Kasumi-1 (cell line): ENCODE data around the gene CELF5.
"Not testable (repeated sequence)": the region's sequence is repeated elsewhere in the genome, so short reads cannot be mapped to it uniquely, and the experiment has no call there.

Source experiments
- DNase-seq, 2 experiments: peaks; one replicate each; lab custom pipeline; 2025; lab: John Stamatoyannopoulos, UW

Gene CELF5

DNA sequence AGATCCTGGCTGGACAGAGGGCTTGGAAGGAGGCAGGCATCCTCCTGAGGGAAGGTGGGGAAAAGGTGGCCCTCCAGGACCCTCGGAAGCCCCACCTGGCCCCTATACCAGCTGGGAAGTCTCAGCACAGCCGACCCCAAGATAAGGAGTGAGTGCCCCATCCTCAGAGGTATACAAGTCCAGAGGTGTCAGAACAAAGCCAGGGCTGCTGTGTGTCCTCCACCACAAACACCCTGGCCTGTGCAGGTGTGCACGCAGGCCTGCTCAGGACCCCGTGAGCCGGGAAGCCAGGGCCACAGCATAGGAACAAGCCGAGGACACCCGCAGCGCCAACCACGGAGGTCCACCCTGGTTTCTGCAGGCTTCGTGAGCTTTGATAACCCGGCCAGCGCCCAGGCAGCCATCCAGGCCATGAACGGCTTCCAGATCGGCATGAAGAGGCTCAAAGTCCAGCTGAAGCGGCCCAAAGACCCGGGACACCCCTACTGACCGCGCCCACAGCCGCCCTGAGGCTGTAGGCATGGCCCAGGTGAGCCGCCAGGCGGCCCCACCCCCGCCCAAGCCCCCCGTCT is 68.6 kb downstream of the CELF5 start:
- DNase-seq, result no peak

DNA sequence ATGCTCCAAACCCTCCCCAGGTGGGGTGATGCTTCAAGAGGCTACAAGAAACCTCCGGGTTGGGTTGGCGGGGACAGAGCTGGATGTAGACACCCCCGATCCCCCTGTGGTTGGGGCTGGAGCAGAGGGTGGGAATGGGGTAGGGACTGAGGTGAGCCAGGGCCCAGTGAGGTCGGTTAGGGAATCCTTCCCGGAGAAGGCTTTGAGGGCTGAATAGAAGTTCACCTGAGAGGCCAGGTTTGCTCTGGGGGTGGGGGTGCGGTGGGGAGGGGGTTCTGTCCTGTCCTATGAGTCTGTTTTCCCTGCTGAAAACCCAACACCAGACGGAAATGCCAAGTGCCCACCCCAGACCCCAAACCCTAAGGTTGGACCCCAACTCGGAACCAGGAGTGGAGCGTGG is 69.1 kb downstream of the CELF5 start:
- DNase-seq, result no peak

DNA sequence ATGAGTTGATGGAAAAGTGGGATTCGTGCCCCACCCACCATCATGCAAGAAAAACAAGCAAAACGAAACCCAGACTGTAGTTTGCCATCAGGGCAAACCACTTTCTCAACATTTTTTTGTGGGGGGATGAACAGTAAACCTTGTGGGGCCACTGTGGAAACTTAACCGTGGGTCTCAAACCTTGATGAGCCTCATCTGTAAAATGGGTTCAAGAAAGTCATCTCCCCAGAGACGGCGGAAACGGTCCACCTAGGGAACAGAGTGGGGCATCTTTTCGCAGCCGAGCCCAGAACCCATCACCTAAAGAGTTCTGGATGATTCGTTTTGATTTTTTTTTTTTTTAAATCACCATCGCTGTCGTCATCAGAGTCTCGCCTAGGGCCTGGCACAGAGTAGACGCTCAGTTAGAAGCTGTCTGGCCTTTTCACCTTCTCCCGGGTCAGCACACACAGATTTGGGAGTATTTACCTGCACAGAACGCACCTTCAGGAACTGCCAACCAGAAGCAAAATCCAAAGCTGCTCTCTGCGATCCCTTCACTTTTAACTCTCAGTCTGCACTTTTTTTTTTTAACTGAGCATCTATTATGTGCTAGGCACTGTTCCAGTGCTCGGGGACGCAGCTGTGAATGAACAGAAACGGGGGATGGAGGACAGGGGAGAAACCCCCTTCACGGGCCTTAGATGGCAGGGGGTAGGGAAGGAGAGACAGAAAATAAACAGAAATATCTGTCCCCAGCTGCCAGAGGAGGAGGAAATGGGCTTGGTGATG is 69.8 kb downstream of the CELF5 start:
- DNase-seq, result no peak

DNA sequence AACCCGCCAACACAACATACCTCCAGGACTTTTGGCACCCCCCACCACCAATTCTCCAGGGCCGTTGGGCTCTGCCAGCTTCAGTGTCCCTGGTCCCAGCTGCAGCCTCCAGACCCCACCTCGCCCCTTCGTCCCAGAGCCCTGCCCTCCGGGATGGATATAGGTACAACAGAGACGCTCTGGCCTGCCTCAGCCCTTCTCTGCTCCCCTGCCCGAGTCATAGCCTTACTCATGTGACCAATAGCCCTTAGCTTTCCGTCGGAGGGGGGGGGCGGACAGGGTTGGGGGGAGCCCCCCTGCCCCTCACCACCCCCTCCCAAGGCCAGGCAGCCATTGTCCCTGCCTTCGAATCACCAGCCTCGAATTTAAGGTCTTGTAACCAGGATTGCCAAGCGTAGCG is 71.1 kb downstream of the CELF5 start:
- no peak for DNase-seq

DNA sequence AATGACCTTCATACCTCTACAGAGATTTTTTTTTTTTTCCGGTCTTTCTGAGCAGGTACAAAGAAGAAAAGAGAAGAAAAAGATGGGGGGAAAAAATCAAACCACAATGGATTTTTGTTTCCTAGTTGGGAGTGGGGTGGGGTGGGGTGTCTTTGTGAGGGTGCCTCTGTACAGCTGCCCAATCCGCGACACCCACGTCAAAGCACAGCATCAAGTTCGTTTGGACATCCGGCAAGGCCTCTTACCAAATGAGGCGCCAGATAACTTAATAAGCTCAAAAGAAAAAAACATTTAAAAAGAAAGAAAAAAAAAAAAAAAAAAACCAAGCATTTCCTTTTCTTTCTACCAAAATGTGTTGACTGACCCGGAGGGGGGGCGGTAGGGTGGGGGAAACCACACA is 71.6 kb downstream of the CELF5 start:
- no peak for DNase-seq

DNA sequence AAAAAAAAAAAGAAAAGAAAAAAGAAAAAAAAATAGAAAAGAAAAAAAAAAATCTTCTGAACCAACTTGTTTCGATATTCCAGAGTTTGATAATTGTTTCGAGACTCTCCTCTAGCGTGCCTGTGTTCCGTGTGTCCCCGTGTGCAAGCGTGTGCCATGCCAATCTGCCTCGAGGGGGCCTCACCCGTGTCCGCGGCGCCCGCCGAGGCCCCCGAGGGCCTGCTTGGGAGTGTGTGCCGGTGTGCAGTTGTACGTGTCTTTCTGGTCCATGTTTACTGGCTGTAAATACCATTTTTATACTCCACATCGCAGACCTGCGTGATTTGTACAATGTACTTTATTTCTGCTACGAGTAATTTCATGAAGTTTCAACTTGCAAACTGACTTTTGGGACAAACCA is 72.0 kb downstream of the CELF5 start:
- DNase-seq, result no peak

DNA sequence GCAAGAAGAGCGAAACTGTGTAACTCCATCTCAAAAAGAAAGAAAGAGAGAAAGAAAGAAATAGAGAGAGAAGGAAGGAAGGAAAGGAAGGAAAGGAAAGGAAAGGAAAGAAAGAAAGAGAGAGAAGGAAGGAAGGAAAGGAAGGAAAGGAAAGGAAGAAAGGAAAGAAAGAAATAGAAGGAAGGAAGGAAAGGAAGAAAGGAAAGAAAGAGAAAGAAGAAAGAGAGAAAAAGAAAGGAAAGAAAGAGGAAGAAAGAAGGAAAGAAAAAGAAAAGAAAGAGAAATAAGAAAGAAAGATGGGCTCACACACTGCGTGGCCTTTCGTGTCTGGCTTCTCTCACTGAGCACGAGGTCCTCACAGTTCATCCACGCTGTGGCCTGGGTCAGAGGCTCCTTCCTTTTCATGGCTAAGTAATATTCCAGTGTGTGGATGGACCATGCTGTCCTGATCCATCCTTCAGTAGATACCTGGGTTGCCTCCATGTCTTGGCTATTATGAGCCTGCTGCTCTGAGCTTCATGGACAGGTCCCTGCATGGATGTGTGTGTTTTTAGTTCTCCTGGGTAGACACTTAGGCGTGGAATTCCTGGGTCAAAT is 74.5 kb downstream of the CELF5 start:
- DNase-seq, result no peak

DNA sequence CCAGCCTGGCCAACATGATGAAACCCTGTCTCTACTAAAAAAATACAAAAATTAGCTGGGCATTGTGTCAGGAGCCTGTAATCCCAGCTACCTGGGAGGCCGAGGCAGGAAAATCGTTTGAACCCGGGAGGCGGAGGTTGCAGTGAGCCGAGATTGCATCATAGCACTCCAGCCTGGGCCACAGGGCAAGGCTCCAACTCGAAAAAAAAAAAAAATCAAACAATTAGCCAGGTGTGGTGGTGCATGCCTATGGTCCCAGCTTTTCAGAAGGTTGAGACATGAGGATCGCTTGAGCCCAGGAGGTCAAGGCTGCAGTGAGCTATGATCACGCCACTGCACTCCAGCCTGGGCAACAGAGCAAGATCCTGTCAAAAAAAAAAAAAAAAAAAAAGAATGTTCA is 76.1 kb downstream of the CELF5 start:
- not testable (repeated sequence) for DNase-seq

DNA sequence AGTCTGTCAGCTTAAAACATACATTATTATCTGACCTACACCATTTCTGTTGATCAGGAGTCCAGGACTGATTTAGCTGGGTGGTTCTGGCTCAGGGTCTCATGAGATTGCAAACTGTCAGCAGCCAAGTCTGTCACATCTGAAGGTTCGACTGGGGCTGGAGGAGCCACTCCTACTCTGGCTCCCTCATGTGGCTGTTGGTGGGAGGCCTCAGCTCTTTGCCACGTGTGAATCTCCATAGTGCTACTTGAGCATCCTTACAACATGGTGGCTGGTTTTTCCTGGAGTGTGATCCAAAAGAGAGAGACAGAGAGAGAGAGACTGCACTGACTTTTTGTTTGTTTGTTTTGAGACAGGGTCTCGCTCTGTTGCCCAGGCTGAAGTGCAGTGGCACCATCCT is 78.3 kb downstream of the CELF5 start:
- DNase-seq, result no peak

DNA sequence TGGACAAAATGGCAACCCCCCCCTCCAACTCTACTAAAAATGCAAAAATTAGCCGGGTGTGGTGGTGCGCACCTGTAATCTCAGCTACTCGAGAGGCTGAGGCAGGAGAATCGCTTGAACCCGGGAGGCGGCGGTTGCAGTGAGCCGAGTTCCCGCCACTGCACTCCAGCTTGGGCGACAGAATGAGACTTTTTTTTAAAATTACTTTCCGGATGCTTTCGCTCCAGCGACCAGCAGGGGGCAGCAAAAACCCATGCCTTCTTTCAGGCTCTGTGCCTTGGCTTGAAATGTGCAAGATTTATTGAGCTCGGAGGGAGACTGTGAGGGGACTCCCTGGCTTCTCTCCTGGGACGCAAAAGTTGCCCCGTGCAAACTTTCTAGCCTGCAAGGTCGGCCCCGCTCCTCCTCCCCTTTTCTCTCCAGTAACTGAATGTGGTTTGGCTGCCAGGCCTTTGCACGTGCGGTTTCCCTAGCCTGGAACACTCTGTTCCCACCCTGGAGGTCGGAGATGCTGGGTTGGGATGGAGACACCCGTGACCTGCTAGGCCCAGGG is 80.5 kb downstream of the CELF5 start:
- DNase-seq, result peak; percentile 69

DNA sequence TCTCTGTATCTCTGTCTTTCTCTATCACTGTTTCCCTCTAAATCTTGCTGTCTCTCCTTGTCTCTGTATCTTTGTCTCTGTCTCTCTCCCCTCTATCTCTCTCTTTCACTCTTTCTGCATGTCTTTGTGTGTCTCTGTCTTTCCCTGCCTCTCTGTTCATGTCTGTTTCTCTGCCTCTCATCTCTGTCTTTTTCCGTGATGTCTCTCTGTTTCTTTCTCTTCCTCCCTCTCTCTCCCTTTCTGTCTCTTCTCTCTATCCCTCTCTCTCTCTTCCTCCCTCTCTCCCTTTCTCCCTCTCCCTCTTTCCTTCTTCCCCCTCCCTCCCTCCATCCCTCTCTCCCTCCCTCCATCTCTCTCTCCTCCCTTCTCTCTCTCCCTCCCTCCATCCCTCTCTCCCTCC is 85.3 kb downstream of the CELF5 start:
- no peak for DNase-seq

DNA sequence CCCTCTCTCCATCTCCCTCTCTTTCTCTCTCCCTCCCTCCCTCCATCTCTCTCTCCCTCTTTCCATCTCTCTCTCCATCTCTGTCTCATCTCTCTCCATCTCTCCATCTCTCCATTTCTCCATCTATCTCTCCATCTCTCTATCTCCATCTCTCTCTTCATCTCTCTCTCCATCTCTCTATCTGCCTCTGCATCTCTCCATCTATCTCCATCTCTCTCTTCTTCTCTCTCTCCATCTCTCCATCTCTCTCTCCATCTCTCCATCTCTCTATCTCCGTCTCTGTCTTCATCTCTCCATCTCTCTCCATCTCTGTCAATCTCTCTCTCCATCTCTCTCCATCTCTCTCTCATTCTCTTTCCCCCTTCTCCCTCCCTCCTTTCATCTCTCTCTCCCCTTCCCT is 85.8 kb downstream of the CELF5 start:
- no peak for DNase-seq

DNA sequence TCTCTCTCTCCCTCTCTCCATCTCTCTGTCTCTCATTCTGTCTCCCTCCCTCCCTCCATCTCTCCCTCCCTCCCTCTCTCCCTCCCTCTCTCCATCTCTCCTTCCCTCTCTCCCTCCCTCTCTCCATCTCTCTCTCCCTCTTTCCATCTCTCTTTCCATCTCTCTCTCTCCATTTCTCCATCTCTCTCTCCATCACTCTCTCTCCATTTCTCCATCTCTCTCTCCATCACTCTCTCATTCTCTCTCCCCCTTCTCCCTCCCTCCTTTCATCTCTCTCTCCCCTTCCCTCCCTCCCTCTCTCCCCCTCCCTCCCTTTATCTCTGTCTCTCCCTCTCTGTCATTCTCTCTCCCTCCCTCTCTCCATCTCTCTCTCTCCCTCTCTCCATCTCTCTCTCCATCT is 86.2 kb downstream of the CELF5 start:
- no peak for DNase-seq

DNA sequence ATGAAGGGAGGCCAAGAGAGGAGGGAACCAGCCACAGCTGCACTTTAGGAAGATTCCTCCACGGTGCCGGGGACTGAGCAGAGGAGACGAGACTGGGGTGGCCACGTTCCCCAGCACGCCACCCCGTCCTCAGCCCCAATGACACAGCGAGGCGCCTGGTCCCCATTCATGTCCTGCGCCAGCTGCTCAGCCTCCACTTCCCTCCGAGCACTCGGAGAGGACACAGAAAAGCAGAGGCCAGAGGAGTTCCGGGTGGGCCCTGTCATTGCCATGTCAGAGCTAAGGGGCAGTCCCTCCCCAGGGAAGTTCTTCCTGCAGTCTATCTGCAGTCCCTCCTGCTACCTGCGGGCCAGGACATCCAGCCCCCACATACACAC is 88.7 kb downstream of the CELF5 start:
- no peak for DNase-seq

DNA sequence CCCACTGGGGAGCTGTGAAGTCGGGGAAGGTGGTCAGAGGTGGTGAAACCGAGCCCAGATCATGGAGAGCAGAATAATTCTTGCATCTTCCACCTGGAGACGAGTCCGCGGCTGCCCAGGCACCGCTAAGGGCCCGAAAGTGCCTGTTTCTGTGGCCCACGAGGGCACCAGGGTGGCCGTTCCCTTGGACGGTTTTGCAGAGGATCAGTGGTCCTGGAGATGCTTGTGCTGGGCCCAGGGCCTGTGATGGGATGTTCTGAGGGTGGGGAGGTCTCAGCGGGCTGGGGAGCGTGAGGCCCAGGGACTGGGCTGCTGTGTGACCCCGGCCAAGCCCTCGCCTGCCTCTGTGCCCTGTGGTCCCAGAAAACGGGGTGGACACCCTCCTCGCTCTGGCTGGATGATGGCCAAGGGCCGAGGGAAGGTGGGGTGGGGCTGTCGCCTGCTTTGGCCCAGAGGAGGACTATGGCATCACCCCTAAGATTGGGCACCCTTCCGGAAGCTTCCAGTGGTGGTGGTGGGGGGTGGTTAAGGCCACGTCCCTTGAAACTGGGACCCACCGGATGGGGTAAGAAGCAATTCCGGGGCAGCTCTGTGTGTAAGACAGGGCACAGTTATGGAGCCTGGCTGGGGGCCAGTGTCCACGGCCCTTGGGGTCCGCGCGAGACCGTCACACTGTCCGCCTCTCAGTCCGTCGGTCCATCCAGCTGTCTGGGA is 90.7 kb downstream of the CELF5 start:
- no peak for DNase-seq

DNA sequence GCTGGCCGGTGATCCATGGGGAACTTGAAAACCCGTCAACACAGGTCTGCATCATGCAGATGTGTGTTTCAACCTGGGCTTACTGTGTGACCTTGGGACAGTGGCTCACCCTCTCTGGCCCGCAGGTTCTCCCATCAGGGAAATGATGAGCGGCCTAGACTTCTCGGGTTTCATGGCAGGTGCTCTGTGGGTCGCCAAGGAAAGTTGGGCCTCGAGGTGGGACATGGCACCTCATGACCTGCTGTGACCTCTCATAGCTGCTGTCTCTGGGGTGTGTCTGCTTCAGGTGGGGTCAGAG is 91.2 kb downstream of the CELF5 start:
- DNase-seq, result no peak

DNA sequence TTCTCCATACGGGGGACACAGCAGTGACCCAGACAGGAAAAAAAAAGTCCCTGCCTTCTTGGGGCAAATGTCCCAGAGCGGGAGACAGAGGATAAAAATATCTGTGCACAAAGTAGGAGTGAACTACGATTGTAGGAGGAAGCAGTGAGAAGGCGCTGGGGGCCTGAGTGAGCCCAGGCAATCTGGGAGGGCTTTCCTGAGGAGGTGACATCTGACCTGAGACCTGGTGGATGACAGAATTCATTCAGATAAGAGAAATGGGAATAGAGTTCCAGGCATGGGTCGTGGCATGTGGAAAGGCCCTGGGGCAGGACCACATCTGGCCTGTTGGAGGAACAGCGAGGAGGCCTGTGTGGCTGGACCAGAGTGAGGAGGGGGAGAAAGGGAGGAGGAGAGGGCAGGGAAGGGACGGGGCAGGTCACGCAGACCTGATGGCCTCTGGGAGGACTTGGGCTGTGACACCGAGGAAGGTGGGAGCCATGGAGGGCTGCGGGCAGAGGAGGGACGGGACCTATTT is 91.7 kb downstream of the CELF5 start:
- DNase-seq, result no peak

DNA sequence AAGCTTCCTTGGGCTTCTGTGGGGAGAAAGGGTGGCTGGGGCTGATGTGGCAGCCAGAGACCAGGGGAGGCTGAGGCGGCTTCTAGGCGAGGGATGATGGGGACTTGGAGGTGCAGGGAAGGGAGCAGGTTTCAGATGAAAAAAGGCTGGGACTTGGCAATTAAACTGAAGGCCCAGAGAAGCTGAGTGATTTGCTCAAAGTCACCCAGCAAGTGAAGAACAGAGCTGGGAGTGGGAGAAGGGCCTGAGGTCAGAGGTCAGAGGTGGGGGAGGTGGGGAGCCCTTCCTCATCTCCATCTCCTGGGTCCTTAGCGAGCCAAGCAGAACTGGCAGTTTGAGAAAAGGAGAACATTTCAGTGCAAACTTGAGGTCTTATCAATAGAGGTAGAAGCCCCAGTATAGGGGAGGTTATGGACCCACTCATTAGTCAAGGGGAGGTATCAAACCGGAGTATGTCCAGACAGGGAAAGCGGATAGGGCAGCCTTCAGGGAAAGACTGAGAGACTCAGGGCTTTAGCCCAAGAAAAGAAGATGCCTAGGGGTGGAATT is 92.3 kb downstream of the CELF5 start:
- DNase-seq, result no peak

DNA sequence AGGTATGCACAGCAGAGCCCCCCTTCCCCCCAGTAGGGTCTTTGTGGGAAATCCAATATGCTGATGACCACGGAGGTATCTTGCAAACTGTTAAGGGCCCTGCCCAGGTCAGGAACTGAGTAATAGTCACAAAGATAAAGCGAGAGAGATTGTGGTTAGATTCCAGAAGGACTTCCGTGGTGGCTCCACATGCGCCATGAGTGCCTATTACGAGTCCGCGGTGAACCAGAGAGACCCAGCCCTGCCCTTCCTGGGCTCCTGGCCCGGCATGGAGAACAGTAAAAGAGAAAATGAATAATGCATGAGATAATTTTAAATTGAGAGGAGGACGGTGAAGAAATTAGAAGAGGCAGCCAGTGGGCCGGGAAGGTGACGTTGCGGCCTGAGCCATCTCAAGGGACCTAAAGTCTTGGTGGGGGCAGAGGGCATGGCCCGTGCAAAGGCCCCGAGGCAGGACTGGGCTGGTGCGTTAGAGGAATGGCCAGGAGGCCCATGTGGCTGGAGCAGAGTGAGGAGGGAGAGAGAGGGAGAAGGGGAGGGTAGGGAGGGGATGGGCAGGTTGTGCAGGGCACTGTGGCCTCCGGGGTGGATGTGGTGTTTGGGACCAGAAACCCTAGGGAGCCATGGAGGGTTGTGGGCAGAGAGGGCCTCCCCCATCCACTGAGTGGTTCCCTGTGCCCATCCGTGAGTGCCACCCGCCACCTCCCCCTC is 95.3 kb downstream of the CELF5 start:
- DNase-seq, result no peak

DNA sequence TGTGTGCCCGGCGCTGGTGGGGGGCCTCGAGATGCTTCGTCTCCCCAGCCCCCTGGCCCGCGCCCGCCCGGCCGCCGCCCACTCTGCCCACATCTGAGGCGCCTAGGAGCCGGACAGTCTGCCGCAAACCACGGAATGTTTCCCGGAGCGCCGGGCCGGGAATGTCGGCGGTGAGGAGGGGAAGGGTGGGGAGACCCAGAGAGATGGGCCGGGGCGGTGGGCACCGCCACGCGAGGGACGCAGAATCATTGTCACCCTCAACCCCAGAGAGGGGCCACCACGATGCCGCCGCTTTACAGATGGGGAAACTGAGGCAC is 95.9 kb downstream of the CELF5 start:
- no peak for DNase-seq

DNA sequence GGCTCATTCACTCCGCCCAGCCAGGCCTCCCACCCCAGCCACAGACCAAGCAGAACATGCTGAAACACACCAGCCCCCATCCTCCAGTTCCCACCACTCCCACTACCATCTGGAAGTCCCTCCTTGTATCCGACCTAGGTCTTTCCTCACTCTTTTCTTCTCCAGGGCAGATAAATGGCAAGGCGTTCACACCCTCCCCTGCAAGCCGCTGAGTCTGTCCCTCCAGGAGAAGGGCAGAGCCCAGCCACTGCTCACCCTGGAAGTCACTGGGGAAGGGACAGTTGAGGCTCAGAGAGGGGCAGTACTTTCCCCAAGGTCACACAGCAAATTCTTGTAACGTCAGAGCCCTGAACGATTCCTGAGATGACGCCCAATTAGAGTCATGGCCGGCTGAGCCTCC is 96.4 kb downstream of the CELF5 start:
- no peak for DNase-seq

DNA sequence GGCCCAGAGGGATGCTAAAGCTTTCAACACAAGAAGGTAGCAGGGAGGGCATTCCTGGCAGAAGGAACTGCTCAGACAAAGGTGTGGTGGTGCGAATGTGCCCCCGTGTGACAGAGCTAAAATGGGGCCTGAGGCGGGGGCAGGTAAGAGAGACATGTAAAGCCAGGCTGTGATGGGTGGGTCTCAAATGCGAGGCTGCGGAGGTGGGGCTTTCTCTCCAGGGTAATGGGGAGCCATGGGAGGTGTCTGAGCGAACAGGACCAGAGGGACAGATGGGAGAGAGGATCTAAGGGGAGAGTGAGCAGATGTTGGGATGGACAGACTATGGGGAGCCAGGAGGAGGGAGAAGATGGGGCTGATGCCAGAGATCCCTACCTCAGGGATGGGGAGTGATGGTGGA is 97.2 kb downstream of the CELF5 start:
- no peak for DNase-seq
